ENCODE data around the gene PGBD4.
"Not testable (repeated sequence)": the region's sequence is repeated elsewhere in the genome, so short reads cannot be mapped to it uniquely, and the experiment has no call there.

The PGBD4 gene

GRCh38 chr15:34114215-34114614 lies 12.3 kb downstream of the PGBD4 start:
- DNase-seq (ENCODE audit: low spot score) = no peak

GRCh38 chr15:34114739-34115138 lies 12.9 kb downstream of the PGBD4 start:
- DNase-seq (ENCODE audit: low spot score) = no peak

GRCh38 chr15:34116620-34117019 lies 14.7 kb downstream of the PGBD4 start:
- no peak for DNase-seq (ENCODE audit: low spot score)

GRCh38 chr15:34119291-34119690 lies 17.4 kb downstream of the PGBD4 start:
- no peak for DNase-seq (ENCODE audit: low spot score)

- not testable (repeated sequence) for DNase-seq (ENCODE audit: low spot score)
These were observed 18.5 kb downstream of the PGBD4 start for GRCh38 chr15:34120420-34120819.

GRCh38 chr15:34121786-34122185 lies 19.9 kb downstream of the PGBD4 start:
- not testable (repeated sequence) for DNase-seq (ENCODE audit: low spot score)

GRCh38 chr15:34122771-34123183 lies 20.9 kb downstream of the PGBD4 start:
- DNase-seq (ENCODE audit: low spot score) = no peak

GRCh38 chr15:34124651-34125050 lies 22.8 kb downstream of the PGBD4 start:
- DNase-seq (ENCODE audit: low spot score) = no peak

GRCh38 chr15:34125945-34126344 lies 24.1 kb downstream of the PGBD4 start:
- DNase-seq (ENCODE audit: low spot score) = no peak

- no peak for DNase-seq (ENCODE audit: low spot score)
These were observed 24.6 kb downstream of the PGBD4 start for GRCh38 chr15:34126522-34126921.

- DNase-seq (ENCODE audit: low spot score) = no peak
These were observed 27.0 kb downstream of the PGBD4 start for GRCh38 chr15:34128898-34129297.

- no peak for DNase-seq (ENCODE audit: low spot score)
These were observed 31.0 kb downstream of the PGBD4 start for GRCh38 chr15:34132881-34133280.

- no peak for DNase-seq (ENCODE audit: low spot score)
These were observed 31.6 kb downstream of the PGBD4 start for GRCh38 chr15:34133511-34133910.

GRCh38 chr15:34147371-34148140 lies 45.7 kb downstream of the PGBD4 start:
- no peak for DNase-seq (ENCODE audit: low spot score)

- peak; percentile 6 for DNase-seq (ENCODE audit: low spot score)
These were observed 52.9 kb downstream of the PGBD4 start for GRCh38 chr15:34154725-34155204.

GRCh38 chr15:34155859-34156258 lies 54.0 kb downstream of the PGBD4 start:
- DNase-seq (ENCODE audit: low spot score) = no peak

All from activated CD4-positive, alpha-beta T cell treated with anti-CD3 and anti-CD28 coated beads, Interleukin-2, Interleukin-4, amounts not matched to agents 100 ng/mL and 50 ng/mL, durations not matched to agents 16 hours and 8 hours (primary cell).